ENCODE results near the gene ETFB. TPM values are rescaled to one million over a fixed set of nuclear protein-coding genes. Genes with fewer than 3 reads are reported as not detected.

ETFB gene
- total RNA-seq, 1 donor from 2014 or later, result 55.1 TPM

DNA sequence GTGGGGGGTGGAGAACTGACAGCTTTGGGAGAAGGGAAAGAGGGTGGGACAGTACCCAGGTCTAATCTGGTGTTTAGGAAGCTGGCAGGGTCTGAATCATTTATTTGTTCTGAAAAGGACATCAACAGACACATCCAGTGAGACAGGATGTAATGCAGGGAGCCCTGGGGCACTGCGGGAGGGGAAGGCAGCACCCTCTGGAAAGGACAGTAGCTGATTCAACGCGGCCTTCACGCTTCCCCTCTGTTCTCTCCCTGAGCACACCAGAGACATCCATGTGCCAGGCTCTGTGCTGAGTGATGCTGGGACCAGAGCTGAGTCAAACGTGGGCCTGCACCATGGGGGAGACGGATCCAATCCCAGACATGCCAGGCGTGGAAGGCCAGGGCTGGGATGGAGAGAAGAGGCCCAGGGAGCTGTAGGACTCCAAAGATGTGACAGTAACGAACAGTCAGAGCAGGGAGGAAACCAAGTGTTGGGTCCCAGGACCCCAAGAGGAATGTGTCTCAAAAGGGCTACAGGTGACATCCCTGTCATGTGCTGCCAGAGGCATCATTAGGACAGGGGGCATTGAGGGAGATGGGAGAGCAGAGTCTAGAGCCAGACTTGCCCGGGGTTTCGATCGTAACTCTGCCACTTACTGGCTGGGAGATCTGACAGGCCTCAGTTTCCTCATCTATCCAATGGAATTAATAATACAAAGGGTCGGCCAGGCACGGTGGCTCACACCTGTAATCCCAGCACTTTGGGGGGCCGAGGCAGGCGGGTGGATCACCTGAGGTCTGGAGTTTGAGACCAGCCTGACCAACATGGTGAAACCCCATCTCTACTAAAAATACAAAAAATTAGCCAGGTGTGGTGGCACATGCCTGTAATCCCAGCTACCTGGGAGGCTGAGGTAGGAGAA is 1.7 kb downstream of the ETFB start:
- H3K9me3 Mint-ChIP-seq (ENCODE audit: unreplicated experiment), result no peaks in the 10 kb centered on the region
- peaks cover 4% of the 10 kb centered on the region for H3K36me3 Mint-ChIP-seq (ENCODE audit: low read depth, unreplicated experiment)
- peaks cover 10% of the 10 kb centered on the region for H3K27me3 Mint-ChIP-seq (ENCODE audit: unreplicated experiment)
- TF ChIP-seq, protein P1, sequence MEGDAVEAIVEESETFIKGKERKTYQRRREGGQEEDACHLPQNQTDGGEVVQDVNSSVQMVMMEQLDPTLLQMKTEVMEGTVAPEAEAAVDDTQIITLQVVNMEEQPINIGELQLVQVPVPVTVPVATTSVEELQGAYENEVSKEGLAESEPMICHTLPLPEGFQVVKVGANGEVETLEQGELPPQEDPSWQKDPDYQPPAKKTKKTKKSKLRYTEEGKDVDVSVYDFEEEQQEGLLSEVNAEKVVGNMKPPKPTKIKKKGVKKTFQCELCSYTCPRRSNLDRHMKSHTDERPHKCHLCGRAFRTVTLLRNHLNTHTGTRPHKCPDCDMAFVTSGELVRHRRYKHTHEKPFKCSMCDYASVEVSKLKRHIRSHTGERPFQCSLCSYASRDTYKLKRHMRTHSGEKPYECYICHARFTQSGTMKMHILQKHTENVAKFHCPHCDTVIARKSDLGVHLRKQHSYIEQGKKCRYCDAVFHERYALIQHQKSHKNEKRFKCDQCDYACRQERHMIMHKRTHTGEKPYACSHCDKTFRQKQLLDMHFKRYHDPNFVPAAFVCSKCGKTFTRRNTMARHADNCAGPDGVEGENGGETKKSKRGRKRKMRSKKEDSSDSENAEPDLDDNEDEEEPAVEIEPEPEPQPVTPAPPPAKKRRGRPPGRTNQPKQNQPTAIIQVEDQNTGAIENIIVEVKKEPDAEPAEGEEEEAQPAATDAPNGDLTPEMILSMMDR (IDR thresholded peaks at IDR 0.05; ENCODE audit: unreplicated experiment), result no peak
- H3K27ac Mint-ChIP-seq (ENCODE audit: unreplicated experiment), result no peak overlapping the region
- DNase-seq (ENCODE audit: low spot score), result no peak
- H3K4me3 Mint-ChIP-seq (ENCODE audit: unreplicated experiment), result peak overlapping the region; percentile 40
- peaks cover 18% of the 10 kb centered on the region for H3K4me1 Mint-ChIP-seq (ENCODE audit: unreplicated experiment)

DNA sequence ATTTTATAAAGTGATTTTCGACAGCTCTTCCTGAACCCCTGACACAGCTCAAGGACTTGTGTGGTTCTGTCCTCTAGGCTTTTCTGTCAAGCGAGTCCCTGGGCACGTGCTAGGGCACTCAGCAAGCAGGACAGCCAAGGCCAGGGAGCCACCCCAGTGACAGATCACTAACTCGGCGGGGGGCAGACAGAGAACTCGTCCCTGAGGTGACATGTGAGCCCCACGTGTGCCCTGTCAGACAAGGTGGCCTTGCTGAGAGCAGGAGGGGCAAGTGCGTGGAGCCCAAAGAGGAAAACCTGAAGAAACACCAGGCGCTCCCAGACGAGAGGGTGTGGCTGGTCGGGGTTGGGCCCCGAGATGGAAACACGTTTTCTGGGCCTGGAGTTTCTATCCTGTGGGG is 4.9 kb downstream of the ETFB start:
- H3K27ac Mint-ChIP-seq (ENCODE audit: unreplicated experiment), result no peak overlapping the region

DNA sequence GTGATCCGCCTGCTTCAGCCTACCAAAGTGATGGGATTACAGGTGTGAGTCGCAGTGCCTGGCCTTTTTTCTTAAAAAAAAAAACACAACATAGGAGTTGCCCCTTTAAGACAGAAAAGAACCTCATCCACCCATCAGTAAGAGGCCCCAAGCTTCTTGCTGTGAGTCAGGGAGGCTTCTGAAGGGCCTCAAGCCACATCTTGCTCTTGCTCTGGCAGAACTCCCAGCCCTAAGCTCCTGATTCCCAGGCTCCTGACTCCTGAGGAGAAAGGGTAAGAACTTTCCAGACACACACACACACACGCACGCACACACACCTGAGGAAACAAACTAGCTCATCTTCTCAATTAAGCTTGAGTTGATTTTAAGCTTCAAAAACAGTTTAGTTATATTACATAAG is 6.9 kb downstream of the ETFB start:
- Mint-ChIP-seq H3K36me3 (ENCODE audit: low read depth, unreplicated experiment) (no peaks in the 10 kb centered on the region), H3K4me3 (ENCODE audit: unreplicated experiment) (no peak overlapping the region), H3K27ac (ENCODE audit: unreplicated experiment) (no peak overlapping the region), H3K27me3 (ENCODE audit: unreplicated experiment) (peaks cover 3% of the 10 kb centered on the region), H3K4me1 (ENCODE audit: unreplicated experiment) (peaks cover 11% of the 10 kb centered on the region), H3K9me3 (ENCODE audit: unreplicated experiment) (no peaks in the 10 kb centered on the region)
- TF ChIP-seq, protein P1 (IDR thresholded peaks at IDR 0.05; ENCODE audit: unreplicated experiment), result no peak
- DNase-seq (ENCODE audit: low spot score), result no peak

More for the DNA sequence above, 4.9 kb downstream of the ETFB start:
- H3K4me1 Mint-ChIP-seq (ENCODE audit: unreplicated experiment), result peaks cover 9% of the 10 kb centered on the region
- peaks cover 4% of the 10 kb centered on the region for H3K36me3 Mint-ChIP-seq (ENCODE audit: low read depth, unreplicated experiment)
- TF ChIP-seq, protein P1 (IDR thresholded peaks at IDR 0.05; ENCODE audit: unreplicated experiment), result no peak
- no peak for DNase-seq (ENCODE audit: low spot score)
- H3K9me3 Mint-ChIP-seq (ENCODE audit: unreplicated experiment), result no peaks in the 10 kb centered on the region
- H3K4me3 Mint-ChIP-seq (ENCODE audit: unreplicated experiment), result no peak overlapping the region
- H3K27me3 Mint-ChIP-seq (ENCODE audit: unreplicated experiment), result peaks cover 7% of the 10 kb centered on the region

DNA sequence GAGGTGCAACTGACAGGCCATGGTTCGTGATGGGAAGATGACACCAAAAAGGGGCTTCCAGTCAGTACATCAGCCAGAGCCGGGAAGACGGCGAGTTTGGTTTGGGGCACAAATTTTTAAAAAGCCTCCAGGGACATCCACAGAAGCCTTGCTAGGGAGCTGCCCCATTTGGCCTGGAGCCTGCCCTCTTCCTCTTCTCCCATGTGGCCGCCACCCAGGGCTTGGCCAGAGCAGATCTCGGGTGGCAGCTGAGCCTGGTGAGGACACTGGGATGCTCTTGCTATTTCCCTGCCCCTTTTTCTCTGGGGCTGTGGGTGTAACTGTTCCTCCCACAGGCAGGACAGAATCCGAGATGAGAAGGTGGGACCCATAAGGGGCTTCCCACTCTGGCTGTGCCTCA is 8.2 kb downstream of the ETFB start:
- Mint-ChIP-seq H3K27ac (ENCODE audit: unreplicated experiment) (no peak overlapping the region), H3K9me3 (ENCODE audit: unreplicated experiment) (no peaks in the 10 kb centered on the region), H3K4me3 (ENCODE audit: unreplicated experiment) (no peak overlapping the region), H3K4me1 (ENCODE audit: unreplicated experiment) (peaks cover 12% of the 10 kb centered on the region), H3K36me3 (ENCODE audit: low read depth, unreplicated experiment) (no peaks in the 10 kb centered on the region), H3K27me3 (ENCODE audit: unreplicated experiment) (peaks cover 3% of the 10 kb centered on the region)
- DNase-seq (ENCODE audit: low spot score), result no peak
- TF ChIP-seq, protein P1 (IDR thresholded peaks at IDR 0.05; ENCODE audit: unreplicated experiment), result no peak

DNA sequence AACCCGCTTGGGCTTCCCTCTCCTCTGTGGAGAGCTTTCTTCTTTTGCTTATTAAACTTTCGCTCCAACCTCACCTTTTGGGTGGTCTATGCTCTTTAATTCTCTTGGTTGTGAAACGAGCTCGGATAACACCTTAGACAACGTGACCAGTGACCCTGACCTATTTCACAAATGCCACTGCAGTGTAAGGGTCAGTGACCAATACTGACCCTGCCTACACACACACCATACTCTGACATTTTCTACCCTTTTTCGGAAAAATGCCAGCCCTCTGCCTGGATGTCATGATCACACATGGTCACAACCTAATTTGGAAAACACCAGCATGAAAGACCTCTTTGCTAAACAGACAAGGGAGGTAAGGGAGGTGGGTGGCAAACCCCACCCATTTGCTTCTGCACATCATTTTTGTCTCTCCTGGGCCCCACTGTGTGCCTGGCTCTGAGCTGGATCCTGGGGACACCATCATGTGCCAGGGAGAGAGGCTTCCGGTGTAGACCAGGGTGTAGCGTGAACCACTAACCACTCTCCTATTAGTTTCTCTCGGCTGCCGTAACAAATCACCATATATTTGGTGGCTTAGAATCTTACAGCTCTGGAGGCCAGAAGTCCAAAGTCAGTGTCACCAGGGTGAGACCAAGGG is 9.9 kb downstream of the ETFB start:
- H3K9me3 Mint-ChIP-seq (ENCODE audit: unreplicated experiment), result no peaks in the 10 kb centered on the region
- DNase-seq (ENCODE audit: low spot score), result no peak
- TF ChIP-seq, protein P1 (IDR thresholded peaks at IDR 0.05; ENCODE audit: unreplicated experiment), result no peak
- H3K27ac Mint-ChIP-seq (ENCODE audit: unreplicated experiment), result no peak overlapping the region
- peaks cover 6% of the 10 kb centered on the region for H3K27me3 Mint-ChIP-seq (ENCODE audit: unreplicated experiment)
- H3K36me3 Mint-ChIP-seq (ENCODE audit: low read depth, unreplicated experiment), result peaks cover 11% of the 10 kb centered on the region
- H3K4me3 Mint-ChIP-seq (ENCODE audit: unreplicated experiment), result no peak overlapping the region
- peaks cover 12% of the 10 kb centered on the region for H3K4me1 Mint-ChIP-seq (ENCODE audit: unreplicated experiment)

All from endothelial cell (in vitro differentiated cells).